GM23338 (cell line): Measurements from ENCODE around the gene CCNL1. TPM values are rescaled to one million over a fixed set of nuclear protein-coding genes. Genes with fewer than 3 reads are reported as not detected.

Experiments
- ATAC-seq: fragments of 200-7000 bp; cut with Tn5 transposase; 3 replicates; pipeline ENCODE4 v1.9.1; 2020
- DNase-seq: peaks from one replicate; pipeline ENCODE4 v3.0.0-alpha.2; 2015; ENCODE audit warnings: low spot score
- H2AFZ ChIP-seq: fragments of 200-600 bp; sonication (generic); 2 replicates; pipeline ENCODE4 v1.8.0; 2016; ENCODE audit warnings: antibody characterized with exemption, mild to moderate bottlenecking, moderate library complexity
- H3F3A ChIP-seq: fragments of 200-600 bp; sonication (generic); replicated peaks from 2 replicates; pipeline ENCODE4 v1.8.0; 2017; ENCODE audit warnings: antibody characterized with exemption, mixed run types, low read depth
- H3K27ac ChIP-seq: fragments of 200-600 bp; sonication (generic); 2 replicates; pipeline ENCODE4 v1.6.1; 2016; ENCODE audit warnings: low read depth
- H3K27me3 ChIP-seq: fragments of 200-600 bp; sonication (generic); 2 replicates; pipeline ENCODE4 v1.8.0; 2016; ENCODE audit warnings: mild to moderate bottlenecking, mixed run types, moderate library complexity; ENCODE audit not compliant: insufficient read depth
- H3K36me3 ChIP-seq: fragments of 200-600 bp; sonication (generic); 2 replicates; pipeline ENCODE4 v1.8.0; 2016; ENCODE audit warnings: mild to moderate bottlenecking; ENCODE audit not compliant: insufficient read depth
- H3K4me1 ChIP-seq: fragments of 200-600 bp; sonication (generic); 2 replicates; pipeline ENCODE4 v1.8.0; 2016; ENCODE audit warnings: mild to moderate bottlenecking, moderate library complexity; ENCODE audit not compliant: insufficient read depth
- H3K4me2 ChIP-seq: fragments of 200-600 bp; sonication (generic); 2 replicates; pipeline ENCODE4 v1.7.1; 2017; ENCODE audit warnings: mixed run types
- H3K4me3 ChIP-seq: fragments of 200-600 bp; sonication (generic); 2 replicates; pipeline ENCODE4 v1.6.1; 2016; ENCODE audit warnings: mixed run types
- H3K79me2 ChIP-seq: fragments of 200-600 bp; sonication (generic); replicated peaks from 2 replicates; pipeline ENCODE4 v1.8.0; 2017; ENCODE audit warnings: mild to moderate bottlenecking; ENCODE audit not compliant: insufficient read depth
- H3K9me2 ChIP-seq: fragments of 200-600 bp; sonication (generic); 2 replicates; pipeline ENCODE4 v1.8.0; 2017; ENCODE audit not compliant: insufficient read depth
- H4K20me1 ChIP-seq: fragments of 200-600 bp; sonication (generic); replicated peaks from 2 replicates; pipeline ENCODE4 v1.8.0; 2017; ENCODE audit warnings: mild to moderate bottlenecking; ENCODE audit not compliant: insufficient read depth
- H3K27ac Mint-ChIP-seq: 2 replicates; pipeline ENCODE4 v1.8.0; 2020; ENCODE audit warnings: inconsistent platforms, mild to moderate bottlenecking, moderate library complexity, mixed read lengths
- H3K27me3 Mint-ChIP-seq: 3 replicates; pipeline ENCODE4 v1.8.0; 2022; ENCODE audit warnings: low read depth, mild to moderate bottlenecking, moderate library complexity, mixed read lengths, inconsistent platforms; ENCODE audit not compliant: insufficient read depth, poor library complexity
- H3K36me3 Mint-ChIP-seq: 3 replicates; pipeline ENCODE4 v1.8.0; 2021; ENCODE audit warnings: low read depth, mild to moderate bottlenecking, inconsistent platforms, moderate library complexity, mixed read lengths
- H3K4me1 Mint-ChIP-seq: 3 replicates; pipeline ENCODE4 v1.8.0; 2020; ENCODE audit warnings: mild to moderate bottlenecking, inconsistent platforms, mixed read lengths
- H3K4me3 Mint-ChIP-seq: 3 replicates; pipeline ENCODE4 v1.8.0; 2021; ENCODE audit warnings: moderate library complexity, mild to moderate bottlenecking, inconsistent platforms, mixed read lengths
- H3K9me3 Mint-ChIP-seq: 3 replicates; pipeline ENCODE4 v1.8.0; 2020; ENCODE audit warnings: moderate library complexity, mild to moderate bottlenecking, inconsistent platforms, mixed read lengths
- EZH2phosphoT487 ChIP-seq: fragments of 200-600 bp; sonication (generic); IDR thresholded peaks from one replicate; pipeline ENCODE4 v1.8.1; 2018; ENCODE audit warnings: antibody characterized with exemption; ENCODE audit not compliant: unreplicated experiment
- JUNB ChIP-seq: IDR thresholded peaks from one replicate; pipeline ENCODE4 v1.6.1; 2016; ENCODE audit warnings: antibody characterized with exemption; ENCODE audit not compliant: unreplicated experiment
- NANOG ChIP-seq: IDR thresholded peaks from 2 replicates; pipeline ENCODE4 v1.6.1; 2016; ENCODE audit warnings: antibody characterized with exemption, borderline replicate concordance
- POLR2AphosphoS5 ChIP-seq: IDR thresholded peaks from 2 replicates; pipeline ENCODE4 v1.6.1; 2016; ENCODE audit warnings: antibody characterized with exemption, low read depth
- STAT1 ChIP-seq: IDR thresholded peaks from one replicate; pipeline ENCODE4 v1.6.1; 2016; ENCODE audit warnings: antibody characterized with exemption; ENCODE audit not compliant: unreplicated experiment
- ZNF331 ChIP-seq: fragments of 250-450 bp; sonication (Bioruptor Pico); IDR thresholded peaks from 2 replicates; pipeline ENCODE4 v1.5.0; 2020; ENCODE audit warnings: low read depth, mild to moderate bottlenecking, moderate library complexity
- ZNF462 ChIP-seq: fragments of 250-450 bp; sonication (Bioruptor Pico); IDR thresholded peaks from 2 replicates; pipeline ENCODE4 v1.5.0; 2020; ENCODE audit warnings: mild to moderate bottlenecking, moderate library complexity
- polyA plus RNA-seq: library from polyadenylated mRNA; unstranded; fragments of >200 nt; fragmentation: Nextera tagmentation; extraction: Ambion mirVana; gene quantifications from 2 replicates; pipeline ENCODE4 v1.2.1, GENCODE V29; 2016
- total RNA-seq: library from RNA; depleted of rRNA; stranded (reverse); fragments of >200 nt; shearing (Covaris generic); gene quantifications from 2 replicates; pipeline ENCODE4 v1.2.3, GENCODE V29; 2014
- TF ChIP-seq, protein P1 (sequence below): IDR thresholded peaks from one replicate; pipeline ENCODE4 v1.6.1; 2018; ENCODE audit warnings: antibody characterized with exemption; ENCODE audit not compliant: unreplicated experiment
- TF ChIP-seq, protein P2 (sequence below): IDR thresholded peaks from 2 replicates; pipeline ENCODE4 v1.6.1; 2016; ENCODE audit warnings: antibody characterized with exemption

CCNL1 gene
- total and polyA plus RNA-seq, 2 experiments from 2014 or later = 108 to 134 TPM

- Histone ChIP-seq H3K9me2 (no peaks in the 10 kb centered on the region), H3K4me1 (0 out of 2 replicates have a peak, but pooled peaks cover under 1% of the 10 kb centered on the region), H3K4me3 (no peak overlapping the region), H3K27me3 (no peaks in the 10 kb centered on the region), H3K36me3 (no peaks in the 10 kb centered on the region), H3K4me2 (no peak overlapping the region), H3K27ac (no peak overlapping the region), H3K79me2 (peaks cover 6% of the 10 kb centered on the region; the same call in 1 of the 2 replicates), H3F3A (no peaks in the 10 kb centered on the region), H2AFZ (no peak overlapping the region), H4K20me1 (no peaks in the 10 kb centered on the region)
- H3K36me3 Mint-ChIP-seq = no peaks in the 10 kb centered on the region
- ATAC-seq = no peak
- TF ChIP-seq STAT1 (no peak), JUNB (no peak), ZNF462 (CRISPR knock-in tag) (no peak), EZH2phosphoT487 (no peak), ZNF331 (no peak), POLR2AphosphoS5 (no peak), NANOG (no peak)
- TF ChIP-seq, protein P1, sequence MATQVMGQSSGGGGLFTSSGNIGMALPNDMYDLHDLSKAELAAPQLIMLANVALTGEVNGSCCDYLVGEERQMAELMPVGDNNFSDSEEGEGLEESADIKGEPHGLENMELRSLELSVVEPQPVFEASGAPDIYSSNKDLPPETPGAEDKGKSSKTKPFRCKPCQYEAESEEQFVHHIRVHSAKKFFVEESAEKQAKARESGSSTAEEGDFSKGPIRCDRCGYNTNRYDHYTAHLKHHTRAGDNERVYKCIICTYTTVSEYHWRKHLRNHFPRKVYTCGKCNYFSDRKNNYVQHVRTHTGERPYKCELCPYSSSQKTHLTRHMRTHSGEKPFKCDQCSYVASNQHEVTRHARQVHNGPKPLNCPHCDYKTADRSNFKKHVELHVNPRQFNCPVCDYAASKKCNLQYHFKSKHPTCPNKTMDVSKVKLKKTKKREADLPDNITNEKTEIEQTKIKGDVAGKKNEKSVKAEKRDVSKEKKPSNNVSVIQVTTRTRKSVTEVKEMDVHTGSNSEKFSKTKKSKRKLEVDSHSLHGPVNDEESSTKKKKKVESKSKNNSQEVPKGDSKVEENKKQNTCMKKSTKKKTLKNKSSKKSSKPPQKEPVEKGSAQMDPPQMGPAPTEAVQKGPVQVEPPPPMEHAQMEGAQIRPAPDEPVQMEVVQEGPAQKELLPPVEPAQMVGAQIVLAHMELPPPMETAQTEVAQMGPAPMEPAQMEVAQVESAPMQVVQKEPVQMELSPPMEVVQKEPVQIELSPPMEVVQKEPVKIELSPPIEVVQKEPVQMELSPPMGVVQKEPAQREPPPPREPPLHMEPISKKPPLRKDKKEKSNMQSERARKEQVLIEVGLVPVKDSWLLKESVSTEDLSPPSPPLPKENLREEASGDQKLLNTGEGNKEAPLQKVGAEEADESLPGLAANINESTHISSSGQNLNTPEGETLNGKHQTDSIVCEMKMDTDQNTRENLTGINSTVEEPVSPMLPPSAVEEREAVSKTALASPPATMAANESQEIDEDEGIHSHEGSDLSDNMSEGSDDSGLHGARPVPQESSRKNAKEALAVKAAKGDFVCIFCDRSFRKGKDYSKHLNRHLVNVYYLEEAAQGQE = no peak
- TF ChIP-seq, protein P2, sequence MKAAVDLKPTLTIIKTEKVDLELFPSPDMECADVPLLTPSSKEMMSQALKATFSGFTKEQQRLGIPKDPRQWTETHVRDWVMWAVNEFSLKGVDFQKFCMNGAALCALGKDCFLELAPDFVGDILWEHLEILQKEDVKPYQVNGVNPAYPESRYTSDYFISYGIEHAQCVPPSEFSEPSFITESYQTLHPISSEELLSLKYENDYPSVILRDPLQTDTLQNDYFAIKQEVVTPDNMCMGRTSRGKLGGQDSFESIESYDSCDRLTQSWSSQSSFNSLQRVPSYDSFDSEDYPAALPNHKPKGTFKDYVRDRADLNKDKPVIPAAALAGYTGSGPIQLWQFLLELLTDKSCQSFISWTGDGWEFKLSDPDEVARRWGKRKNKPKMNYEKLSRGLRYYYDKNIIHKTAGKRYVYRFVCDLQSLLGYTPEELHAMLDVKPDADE = no peak
- H3K4me1 Mint-ChIP-seq = no peaks in the 10 kb centered on the region; the same call in 2 of the 3 replicates
- no peak for DNase-seq
- no peak overlapping the region for H3K27ac Mint-ChIP-seq
- no peaks in the 10 kb centered on the region for H3K9me3 Mint-ChIP-seq
- peaks cover 4% of the 10 kb centered on the region for H3K27me3 Mint-ChIP-seq
- no peak overlapping the region for H3K4me3 Mint-ChIP-seq
These were observed 6.6 kb upstream of the CCNL1 start for GRCh38 chr3:157166561-157166960.
